Activated naive CD4-positive, alpha-beta T cell treated with anti-CD3 and anti-CD28 coated beads, Interleukin-2, amount 50 U/mL, for 24 hours (primary cell): ENCODE data around the gene IL6ST.
"Not testable (repeated sequence)": the region's sequence is repeated elsewhere in the genome, so short reads cannot be mapped to it uniquely, and the experiment has no call there.

Experiments used
- H3K27ac Mint-ChIP-seq: one replicate; pipeline ENCODE4 v1.8.0; 2021; ENCODE audit warnings: mild to moderate bottlenecking, mixed read lengths
- H3K27me3 Mint-ChIP-seq: one replicate; pipeline ENCODE4 v1.8.0; 2021; ENCODE audit warnings: mixed read lengths
- H3K36me3 Mint-ChIP-seq: one replicate; pipeline ENCODE4 v1.8.0; 2021; ENCODE audit warnings: mixed read lengths
- H3K4me1 Mint-ChIP-seq: one replicate; pipeline ENCODE4 v1.8.0; 2021; ENCODE audit warnings: mixed read lengths
- H3K4me3 Mint-ChIP-seq: one replicate; pipeline ENCODE4 v1.8.0; 2021; ENCODE audit warnings: mild to moderate bottlenecking, mixed read lengths
- H3K9me3 Mint-ChIP-seq: one replicate; pipeline ENCODE4 v1.8.0; 2021; ENCODE audit warnings: mixed read lengths

IL6ST gene

DNA sequence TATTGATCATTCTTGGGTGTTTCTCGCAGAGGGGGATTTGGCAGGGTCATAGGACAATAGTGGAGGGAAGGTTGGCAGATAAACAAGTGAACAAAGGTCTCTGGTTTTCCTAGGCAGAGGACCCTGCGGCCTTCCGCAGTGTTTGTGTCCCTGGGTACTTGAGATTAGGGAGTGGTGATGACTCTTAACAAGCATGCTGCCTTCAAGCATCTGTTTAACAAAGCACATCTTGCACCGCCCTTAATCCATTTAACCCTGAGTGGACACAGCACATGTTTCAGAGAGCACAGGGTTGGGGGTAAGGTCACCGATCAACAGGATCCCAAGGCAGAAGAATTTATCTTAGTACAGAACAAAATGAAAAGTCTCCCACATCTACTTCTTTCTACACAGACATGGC, 19.2 kb upstream of the IL6ST start:
- not testable (repeated sequence) for H3K27me3 Mint-ChIP-seq, H3K9me3 Mint-ChIP-seq, H3K36me3 Mint-ChIP-seq, H3K4me3 Mint-ChIP-seq
- Mint-ChIP-seq H3K4me1 (peaks cover 47% of the 10 kb centered on the region), H3K27ac (peak overlapping the region; percentile 77)

DNA sequence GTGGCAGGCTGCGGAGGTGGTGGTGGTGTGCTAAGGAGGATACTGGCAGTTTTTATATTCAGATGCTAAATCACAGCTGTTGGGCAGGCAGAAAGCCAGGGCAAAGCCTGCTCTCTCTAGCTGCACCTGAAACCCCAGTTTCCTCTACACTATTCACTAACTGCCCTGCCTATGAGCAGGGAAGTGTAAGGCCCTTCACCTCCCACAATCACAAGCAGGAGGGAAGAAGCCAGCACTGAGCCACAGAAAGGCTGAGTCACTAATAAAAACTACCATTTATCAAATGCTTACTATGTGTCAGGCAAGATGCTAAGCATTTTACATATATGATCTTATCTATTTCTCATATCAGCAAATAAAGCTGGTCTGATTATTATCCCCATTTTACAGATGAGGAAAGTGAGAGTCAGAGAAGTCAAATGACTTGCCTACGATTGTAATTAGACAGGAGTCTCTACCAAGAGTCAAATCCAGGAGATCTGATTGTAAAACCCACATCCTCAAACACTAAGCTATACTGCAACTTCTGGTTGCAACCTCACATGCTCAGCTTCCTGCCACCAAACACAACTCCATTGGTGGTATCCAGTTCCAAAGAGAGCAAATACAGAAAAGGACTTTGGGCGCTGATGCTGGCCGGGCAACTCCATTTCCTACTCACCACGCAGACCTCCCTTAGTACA, 17.7 kb upstream of the IL6ST start:
- Mint-ChIP-seq H3K4me1 (peaks cover 50% of the 10 kb centered on the region), H3K27me3 (no peaks in the 10 kb centered on the region), H3K27ac (peak overlapping the region; percentile 79), H3K36me3 (peaks cover 3% of the 10 kb centered on the region), H3K9me3 (no peaks in the 10 kb centered on the region), H3K4me3 (peak overlapping the region; percentile 69)

DNA sequence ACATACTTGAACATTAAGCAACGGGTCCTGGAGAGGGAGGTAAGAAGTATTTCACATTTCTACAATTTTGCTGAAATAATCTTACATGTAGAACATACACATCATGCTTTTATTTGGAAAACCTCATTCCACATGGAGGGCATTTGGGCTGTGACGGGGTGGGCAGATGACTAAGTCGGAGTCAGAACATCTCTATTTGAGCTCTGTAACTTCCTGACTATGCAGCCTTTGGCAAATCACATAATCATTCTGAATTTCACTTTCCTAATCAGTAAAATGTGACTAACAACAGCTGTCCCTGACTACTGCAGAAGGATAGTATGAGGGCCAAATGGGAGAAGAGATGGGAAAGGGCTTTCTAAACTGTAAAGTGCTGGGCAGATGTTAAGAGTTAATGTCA, 17.1 kb upstream of the IL6ST start:
- peaks cover 50% of the 10 kb centered on the region for H3K4me1 Mint-ChIP-seq
- no peaks in the 10 kb centered on the region for H3K27me3 Mint-ChIP-seq
- peak overlapping the region; percentile 79 for H3K27ac Mint-ChIP-seq
- peaks cover 3% of the 10 kb centered on the region for H3K36me3 Mint-ChIP-seq
- no peaks in the 10 kb centered on the region for H3K9me3 Mint-ChIP-seq
- H3K4me3 Mint-ChIP-seq: peak overlapping the region; percentile 40

DNA sequence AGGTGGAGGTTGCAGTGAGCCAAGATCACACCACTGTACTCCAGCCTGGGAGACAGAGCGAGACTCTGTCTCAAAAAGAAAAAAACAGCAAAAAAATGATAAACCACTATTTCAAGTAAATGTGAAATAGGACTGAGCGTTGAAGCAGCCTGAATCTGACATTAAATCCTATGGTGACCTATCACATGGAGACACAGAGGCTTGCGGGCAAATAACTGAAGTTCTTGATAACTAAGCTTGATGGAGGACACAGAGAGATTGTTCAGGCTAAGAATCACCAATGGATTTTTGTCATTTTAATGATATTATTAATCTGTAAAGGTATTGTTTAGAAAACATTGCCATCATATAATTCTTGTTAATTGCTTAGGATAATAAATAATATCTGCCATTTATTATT, 15.7 kb upstream of the IL6ST start:
- Mint-ChIP-seq H3K4me1 (peaks cover 58% of the 10 kb centered on the region), H3K4me3 (no peak overlapping the region), H3K27ac (peak overlapping the region; percentile 51), H3K36me3 (no peaks in the 10 kb centered on the region), H3K27me3 (no peaks in the 10 kb centered on the region), H3K9me3 (no peaks in the 10 kb centered on the region)

DNA sequence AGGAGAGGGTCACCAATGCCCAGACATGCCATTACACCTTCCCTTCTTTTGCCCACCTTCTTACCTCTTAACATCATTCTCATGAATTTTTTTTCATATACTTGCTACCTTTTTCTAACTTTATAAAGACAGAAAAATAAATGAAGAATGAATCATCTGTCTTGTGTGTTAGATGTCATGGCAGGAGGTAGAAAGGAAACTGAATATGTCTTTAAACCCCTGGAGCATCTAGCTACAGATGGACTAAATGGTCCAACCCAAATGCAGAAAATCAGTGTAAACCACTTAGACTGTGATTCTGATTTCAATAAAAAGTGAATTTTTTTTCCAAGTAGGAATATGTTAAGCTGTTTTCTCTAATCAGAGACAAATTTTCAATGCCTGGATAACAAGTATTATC, 11.8 kb upstream of the IL6ST start:
- no peaks in the 10 kb centered on the region for H3K9me3 Mint-ChIP-seq
- peaks cover 55% of the 10 kb centered on the region for H3K4me1 Mint-ChIP-seq
- peak overlapping the region; percentile 83 for H3K27ac Mint-ChIP-seq
- no peaks in the 10 kb centered on the region for H3K27me3 Mint-ChIP-seq
- peak overlapping the region; percentile 47 for H3K4me3 Mint-ChIP-seq
- no peaks in the 10 kb centered on the region for H3K36me3 Mint-ChIP-seq

DNA sequence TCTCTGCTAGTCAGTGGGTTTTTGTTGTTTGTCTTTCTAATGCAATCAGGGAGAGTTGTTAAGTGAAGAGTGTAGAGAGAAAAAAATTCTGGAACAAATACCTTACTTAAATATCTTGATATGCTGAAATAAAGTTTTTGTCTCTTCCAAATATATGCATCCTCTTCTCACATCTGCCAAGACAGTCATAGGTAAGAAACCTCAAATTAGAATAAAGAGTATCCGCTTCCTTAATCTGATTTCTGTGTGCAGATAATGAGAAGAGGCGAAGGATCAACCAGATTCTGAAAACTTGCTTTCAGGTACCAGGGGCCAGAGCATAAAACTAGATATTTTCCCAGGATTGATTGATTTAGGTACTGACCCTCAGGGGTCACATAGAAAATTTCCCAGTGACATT, 11.3 kb upstream of the IL6ST start:
- H3K9me3 Mint-ChIP-seq: no peaks in the 10 kb centered on the region
- no peaks in the 10 kb centered on the region for H3K36me3 Mint-ChIP-seq
- H3K27ac Mint-ChIP-seq: peak overlapping the region; percentile 68
- H3K4me1 Mint-ChIP-seq: peaks cover 50% of the 10 kb centered on the region
- no peaks in the 10 kb centered on the region for H3K27me3 Mint-ChIP-seq
- peak overlapping the region; percentile 47 for H3K4me3 Mint-ChIP-seq

DNA sequence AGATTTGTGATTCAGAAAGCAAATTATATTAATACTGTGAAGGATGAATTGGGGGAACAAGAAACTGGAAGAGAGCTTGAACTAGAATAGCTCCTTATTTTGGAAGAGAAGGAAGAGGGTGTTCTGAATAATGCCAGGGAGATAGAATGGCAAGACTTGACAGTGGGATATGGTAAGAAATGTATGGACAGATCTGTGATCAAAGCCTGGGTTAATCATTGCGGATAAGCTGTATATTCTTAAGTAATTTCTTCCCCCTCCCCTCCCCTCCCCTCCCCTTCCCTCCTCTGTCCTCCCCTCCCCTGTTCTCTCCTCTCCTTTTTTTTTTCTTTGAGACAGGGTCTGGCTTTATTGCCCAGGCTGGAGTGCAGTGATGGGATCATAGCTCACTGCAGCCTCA, 10.1 kb upstream of the IL6ST start:
- Mint-ChIP-seq H3K4me1 (peaks cover 41% of the 10 kb centered on the region), H3K9me3 (no peaks in the 10 kb centered on the region), H3K27ac (peak overlapping the region; percentile 20), H3K27me3 (no peaks in the 10 kb centered on the region), H3K4me3 (no peak overlapping the region), H3K36me3 (no peaks in the 10 kb centered on the region)

DNA sequence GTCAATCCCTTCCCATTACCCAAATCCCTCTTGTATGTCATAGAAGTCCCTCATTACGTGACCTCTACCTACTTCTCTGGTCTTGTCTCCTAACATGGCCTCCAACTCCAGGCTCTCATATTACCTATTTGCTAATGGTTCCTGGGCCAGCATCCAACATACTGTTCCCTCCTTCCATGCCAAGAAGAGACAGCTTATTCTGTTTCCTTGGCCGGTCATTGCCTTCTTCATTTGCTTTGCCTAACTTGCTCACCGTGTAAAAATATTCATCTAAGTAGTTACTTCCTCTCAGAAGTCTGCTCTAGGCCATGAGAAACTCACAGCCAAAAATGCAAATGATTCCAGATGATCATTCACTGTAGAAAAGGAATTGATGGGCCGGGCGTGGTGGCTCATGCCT, 8.9 kb upstream of the IL6ST start:
- no peaks in the 10 kb centered on the region for H3K36me3 Mint-ChIP-seq
- no peak overlapping the region for H3K4me3 Mint-ChIP-seq
- no peak overlapping the region for H3K27ac Mint-ChIP-seq
- no peaks in the 10 kb centered on the region for H3K27me3 Mint-ChIP-seq
- peaks cover 34% of the 10 kb centered on the region for H3K4me1 Mint-ChIP-seq
- H3K9me3 Mint-ChIP-seq: no peaks in the 10 kb centered on the region

DNA sequence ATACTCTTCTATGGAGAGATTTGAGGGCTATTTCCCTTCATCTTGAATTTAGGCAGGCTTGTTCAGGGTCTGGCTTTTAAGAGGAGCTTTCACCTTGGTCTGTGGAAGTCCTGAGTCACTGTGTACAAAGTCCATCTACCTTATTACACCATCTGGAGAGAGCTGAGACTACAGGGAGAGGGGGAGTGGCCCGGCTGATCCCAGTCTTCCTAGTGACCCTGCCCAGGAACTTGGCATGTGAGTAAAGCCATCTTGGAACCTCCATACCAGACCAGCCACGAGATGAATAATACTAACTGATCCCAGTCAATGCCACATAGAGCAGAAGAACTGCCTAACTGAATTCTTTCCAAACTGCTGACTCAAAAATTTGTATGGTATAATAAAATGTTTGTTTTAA, 8.4 kb upstream of the IL6ST start:
- H3K27ac Mint-ChIP-seq: no peak overlapping the region
- no peaks in the 10 kb centered on the region for H3K36me3 Mint-ChIP-seq
- H3K4me1 Mint-ChIP-seq: peaks cover 37% of the 10 kb centered on the region
- H3K27me3 Mint-ChIP-seq: no peaks in the 10 kb centered on the region
- H3K9me3 Mint-ChIP-seq: no peaks in the 10 kb centered on the region
- no peak overlapping the region for H3K4me3 Mint-ChIP-seq

DNA sequence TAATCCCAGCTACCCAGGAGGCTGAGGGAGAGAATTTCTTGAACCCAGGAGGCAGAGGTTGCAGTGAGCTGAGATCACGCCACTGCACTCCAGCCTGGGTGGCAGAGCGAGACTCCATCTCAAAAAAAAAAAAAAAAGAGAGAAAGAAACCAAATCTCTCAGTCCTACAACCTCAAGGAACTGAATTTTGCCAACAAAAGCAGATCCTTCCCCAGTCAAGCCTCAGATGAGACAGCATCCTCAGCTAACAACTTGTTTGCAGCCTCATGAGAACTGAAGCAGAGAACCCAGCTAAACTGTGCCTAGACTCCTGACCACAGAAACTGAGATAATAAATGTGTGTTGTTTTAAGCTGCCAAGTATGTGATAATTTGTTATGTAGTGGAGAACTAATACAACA, 7.5 kb upstream of the IL6ST start:
- H3K4me1 Mint-ChIP-seq: peaks cover 43% of the 10 kb centered on the region
- H3K9me3 Mint-ChIP-seq: no peaks in the 10 kb centered on the region
- no peaks in the 10 kb centered on the region for H3K36me3 Mint-ChIP-seq
- H3K27ac Mint-ChIP-seq: no peak overlapping the region
- no peaks in the 10 kb centered on the region for H3K27me3 Mint-ChIP-seq
- H3K4me3 Mint-ChIP-seq: no peak overlapping the region

DNA sequence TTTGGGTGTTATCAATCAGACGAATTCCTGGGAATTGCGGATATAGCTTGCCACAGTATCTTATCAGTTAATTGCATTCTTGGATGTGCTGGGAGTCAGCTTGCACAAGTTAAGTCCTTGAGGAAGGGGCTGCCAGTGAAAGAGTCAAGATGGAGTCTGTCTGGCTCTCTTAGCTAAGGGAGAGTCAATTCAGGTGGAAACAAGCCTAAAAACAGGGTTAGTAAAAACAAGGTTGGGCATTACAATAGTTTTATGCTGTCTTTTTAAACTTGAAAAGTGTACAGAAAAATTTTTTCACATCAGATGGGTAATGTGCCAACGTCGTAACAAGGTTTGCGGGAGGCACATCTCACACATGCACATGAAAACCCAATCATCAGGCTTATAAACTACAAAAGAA, 5.5 kb upstream of the IL6ST start:
- not testable (repeated sequence) for H3K27ac Mint-ChIP-seq, H3K4me3 Mint-ChIP-seq, H3K36me3 Mint-ChIP-seq, H3K27me3 Mint-ChIP-seq, H3K9me3 Mint-ChIP-seq
- H3K4me1 Mint-ChIP-seq: peaks cover 44% of the 10 kb centered on the region

DNA sequence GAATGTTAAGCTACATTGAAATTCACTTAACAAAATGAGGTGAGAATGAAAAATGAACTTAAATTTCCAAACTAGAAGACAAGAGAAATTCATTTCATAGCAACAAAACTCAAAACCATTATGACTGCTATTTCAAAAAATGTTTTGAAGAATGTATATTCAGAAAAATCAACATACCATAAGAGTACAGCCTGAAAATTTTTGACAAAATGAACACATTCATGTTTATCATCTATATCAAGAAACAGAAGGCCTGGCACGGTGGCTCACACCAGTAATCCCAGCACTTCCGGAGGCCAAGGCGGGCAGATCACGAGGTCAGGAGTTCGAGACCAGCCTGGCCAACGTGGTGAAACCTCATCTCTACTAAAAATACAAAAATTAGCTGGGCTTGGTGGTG, 4.2 kb upstream of the IL6ST start:
- Mint-ChIP-seq H3K9me3 (no peaks in the 10 kb centered on the region), H3K27me3 (no peaks in the 10 kb centered on the region), H3K36me3 (peaks cover 3% of the 10 kb centered on the region), H3K4me1 (peaks cover 33% of the 10 kb centered on the region), H3K27ac (no peak overlapping the region), H3K4me3 (no peak overlapping the region)

DNA sequence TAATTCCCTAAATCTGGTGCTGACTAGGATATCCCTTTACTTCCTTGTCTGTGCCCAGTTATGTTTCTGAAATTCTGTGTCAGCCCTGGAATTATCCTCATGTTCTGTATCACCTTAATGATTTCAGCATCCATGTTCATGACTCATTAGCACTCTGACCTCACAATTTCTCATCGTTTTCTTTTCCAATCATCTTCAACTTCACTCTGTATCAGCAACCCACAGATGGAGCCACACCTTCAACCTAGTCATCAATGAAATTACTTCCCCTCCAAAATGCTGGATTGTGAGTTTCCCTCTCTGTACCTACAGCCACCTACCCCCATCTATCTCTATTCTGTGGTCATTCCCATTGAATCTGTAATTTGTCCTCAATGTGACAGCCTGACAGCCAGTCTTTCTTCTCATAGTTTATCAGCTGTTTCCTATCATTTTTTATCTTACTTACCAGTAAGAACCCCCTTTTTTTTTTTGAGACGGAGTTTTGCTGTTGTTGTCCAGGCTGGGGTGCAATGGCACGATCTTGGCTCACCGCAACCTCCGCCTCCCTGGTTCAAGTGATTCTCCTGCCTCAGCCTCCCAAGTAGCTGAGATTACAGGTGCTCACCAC, 3.1 kb upstream of the IL6ST start:
- Mint-ChIP-seq H3K9me3 (no peaks in the 10 kb centered on the region), H3K27me3 (no peaks in the 10 kb centered on the region), H3K36me3 (peaks cover 3% of the 10 kb centered on the region), H3K4me3 (peak overlapping the region; percentile 0), H3K27ac (peak overlapping the region; percentile 18), H3K4me1 (peaks cover 29% of the 10 kb centered on the region)

DNA sequence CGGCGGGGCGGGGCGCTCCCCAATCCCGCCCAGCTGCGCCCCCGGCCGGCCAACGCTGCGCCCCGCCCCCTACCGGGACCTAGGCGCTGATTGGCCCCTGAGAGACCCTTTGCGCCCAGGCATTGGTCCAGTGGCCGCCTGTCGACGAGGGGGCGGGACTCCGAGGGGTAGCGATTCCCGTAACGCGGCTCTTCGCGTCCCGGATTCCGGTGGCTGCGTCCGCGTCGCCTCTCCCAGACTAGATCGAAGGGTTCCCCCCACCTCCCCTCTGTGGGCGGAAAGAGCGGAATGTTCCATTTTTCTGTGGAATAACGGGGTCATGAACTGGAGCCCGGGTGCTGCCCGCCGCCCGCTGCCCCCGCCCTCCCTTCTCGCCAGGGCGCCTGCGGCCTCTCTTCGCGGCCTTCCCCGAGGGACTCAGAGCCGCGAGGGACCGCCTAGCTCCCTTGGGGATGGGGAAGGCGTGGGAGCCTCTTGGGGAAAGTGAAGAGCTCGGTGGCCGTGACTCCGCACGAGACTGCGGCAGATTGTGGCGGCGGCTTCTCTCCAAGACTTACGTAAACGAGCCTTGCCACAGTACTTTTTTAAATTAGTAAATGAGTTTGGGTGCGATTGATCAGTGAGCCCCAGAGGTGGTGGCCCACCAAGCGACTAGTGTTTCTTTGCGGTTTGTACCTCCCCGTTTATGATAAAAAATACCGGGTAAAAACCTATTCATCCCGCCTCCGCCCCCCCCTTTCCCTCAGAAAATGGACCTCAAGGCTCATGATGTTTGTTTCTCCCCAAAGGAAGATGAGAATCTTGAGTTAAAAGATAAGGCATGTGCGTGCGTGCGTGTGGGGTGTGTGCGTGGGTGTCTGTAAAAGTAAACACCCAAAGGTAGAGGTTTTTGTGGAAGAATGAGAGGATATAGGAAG, 493 bp upstream of the IL6ST start:
- H3K27ac Mint-ChIP-seq: peak overlapping the region; percentile 99
- no peaks in the 10 kb centered on the region for H3K27me3 Mint-ChIP-seq
- H3K4me1 Mint-ChIP-seq: peaks cover 53% of the 10 kb centered on the region
- H3K36me3 Mint-ChIP-seq: peaks cover 15% of the 10 kb centered on the region
- peak overlapping the region; percentile 98 for H3K4me3 Mint-ChIP-seq
- H3K9me3 Mint-ChIP-seq: no peaks in the 10 kb centered on the region

DNA sequence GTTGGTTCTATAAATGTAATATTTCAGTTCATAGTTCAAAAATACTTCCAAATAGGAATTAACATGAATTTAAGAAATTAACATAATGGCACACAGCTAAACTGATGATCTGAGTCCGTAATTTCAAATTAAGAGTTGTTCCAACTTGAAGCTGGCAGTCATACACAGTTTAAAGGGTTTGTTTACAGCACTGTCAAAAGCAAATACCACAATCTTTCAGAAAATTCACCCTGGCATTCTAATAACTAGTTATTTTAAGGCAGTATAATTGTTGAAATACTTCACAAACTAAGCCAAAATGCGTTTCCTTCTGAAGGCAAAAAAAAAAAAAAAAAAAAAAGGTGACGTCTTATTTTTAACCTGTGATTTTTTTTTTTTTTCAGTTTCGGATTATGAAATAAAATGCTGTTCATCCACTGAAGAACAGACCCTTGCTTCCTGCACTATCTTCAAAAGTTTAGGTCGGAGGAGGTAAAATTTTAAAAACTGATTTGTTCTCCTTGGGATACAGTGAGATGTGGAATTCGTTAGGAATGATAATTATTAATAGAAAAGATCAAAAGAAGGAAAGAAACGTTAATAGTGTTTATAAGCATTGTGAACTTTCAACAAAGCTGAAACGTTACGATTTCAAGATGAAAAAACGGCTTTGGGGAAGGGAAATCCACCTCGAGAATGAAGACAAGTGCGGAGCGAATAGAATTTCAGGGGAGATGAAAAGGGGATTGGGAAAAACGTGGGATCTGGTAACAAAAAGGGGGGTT, 850 bp downstream of the IL6ST start:
- Mint-ChIP-seq H3K27me3 (no peaks in the 10 kb centered on the region), H3K27ac (peak overlapping the region; percentile 100), H3K36me3 (peaks cover 17% of the 10 kb centered on the region), H3K4me3 (peak overlapping the region; percentile 98), H3K4me1 (peaks cover 67% of the 10 kb centered on the region), H3K9me3 (no peaks in the 10 kb centered on the region)
